ENCODE measurements around the gene CTDP1. TPM values are rescaled to one million over a fixed set of nuclear protein-coding genes. Genes with fewer than 3 reads are reported as not detected.

CTDP1 gene
- 14.7 to 18.6 TPM (median 16.1 TPM) in 5 replicates for total RNA-seq (2022; extraction: Qiagen RNA extraction; ENCODE audit: low read depth)

GRCh38 chr18:79679552-79680099, at the start of gene CTDP1:
CTDP1 (plus strand) TSS chr18:79679803; CDS start chr18:79679948, 145 bp downstream.

DNA sequence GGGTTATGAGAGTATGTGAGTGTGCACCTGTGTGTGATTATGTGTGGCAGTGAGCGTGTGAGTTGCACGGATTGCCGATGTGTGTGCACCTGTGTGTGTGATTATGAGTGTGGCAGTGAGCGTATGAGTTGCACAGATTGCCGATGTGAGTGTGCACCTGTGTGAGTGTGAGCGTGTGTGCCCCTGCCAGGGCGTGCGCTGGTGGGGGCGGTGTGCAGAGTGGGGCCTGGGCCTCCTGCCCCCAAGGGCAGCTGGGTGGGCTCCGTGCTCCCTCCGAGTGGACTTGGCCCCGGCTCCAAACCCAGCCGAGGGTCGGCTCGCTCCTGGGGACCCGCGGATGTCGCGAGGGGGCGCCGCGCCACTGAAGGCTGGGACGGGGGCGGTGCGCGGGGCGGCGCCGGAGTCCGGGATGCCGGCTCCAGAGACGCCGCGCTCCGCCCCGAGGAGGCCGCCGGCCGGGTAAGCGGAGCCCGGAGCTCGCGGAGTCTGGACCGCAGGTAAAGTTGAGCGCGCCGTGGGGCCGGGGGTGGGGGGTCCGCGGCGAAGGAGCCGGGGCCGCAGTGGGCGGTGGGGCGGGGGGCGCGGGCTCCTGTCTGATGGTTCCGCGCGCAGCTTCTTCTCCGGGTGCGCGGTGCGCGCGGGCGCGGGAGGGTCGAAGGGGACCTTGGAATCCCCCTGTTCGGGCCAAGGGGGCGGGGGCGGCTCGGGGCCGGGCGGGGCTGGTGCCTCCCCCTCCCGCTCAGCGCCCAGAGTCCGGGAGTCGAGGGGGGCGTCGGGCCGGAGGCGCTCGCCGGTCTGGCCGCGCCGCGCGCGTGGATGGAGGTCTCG, 118.1 kb downstream of the CTDP1 start, which contains the start of gene KCNG2:
TSS of gene KCNG2 (plus strand) at position 421 of the 828 bp plus-strand sequence. CDS start 65,730 bp downstream, outside the sequence.

Other genes starting within 250 kb of the CTDP1 start
- not detected in 5 replicates for gene KCNG2, start 118.1 kb downstream of the CTDP1 start, total RNA-seq (2022; extraction: Qiagen RNA extraction; ENCODE audit: low read depth)

Measured in A549 treated with DMSO at 1 μM for 4 hours (cell line).